Loucy (cell line): ENCODE measurements around the gene TRAF3IP1.

ENCODE experiments used
- H2AFZ ChIP-seq: fragments of 200-600 bp; sonication (generic); 2 replicates; pipeline ENCODE4 v1.6.0; 2016; ENCODE audit warnings: antibody characterized with exemption, mild to moderate bottlenecking, low read length, moderate library complexity
- H3F3A ChIP-seq: fragments of 200-600 bp; 2 replicates; pipeline ENCODE4 v1.6.0; 2016; ENCODE audit warnings: antibody characterized with exemption, low read depth, mild to moderate bottlenecking
- H3K27me3 ChIP-seq: fragments of 200-600 bp; sonication (generic); 2 replicates; pipeline ENCODE4 v1.6.1; 2014; ENCODE audit warnings: low read length, mild to moderate bottlenecking; ENCODE audit not compliant: insufficient read depth, poor library complexity, severe bottlenecking
- H3K36me3 ChIP-seq: fragments of 200-600 bp; sonication (generic); 2 replicates; pipeline ENCODE4 v1.6.1; 2016; ENCODE audit warnings: low read length; ENCODE audit not compliant: insufficient read depth
- H3K4me1 ChIP-seq: fragments of 200-600 bp; sonication (generic); 2 replicates; pipeline ENCODE4 v1.5.1; 2014; ENCODE audit warnings: low read length, mild to moderate bottlenecking; ENCODE audit not compliant: insufficient read depth, poor library complexity, severe bottlenecking
- H3K4me2 ChIP-seq: fragments of 200-600 bp; sonication (generic); 2 replicates; pipeline ENCODE4 v1.6.0; 2014; ENCODE audit warnings: antibody characterized with exemption, low read length, low read depth, mild to moderate bottlenecking; ENCODE audit not compliant: poor library complexity, severe bottlenecking
- H3K4me3 ChIP-seq: fragments of 200-600 bp; sonication (generic); 2 replicates; pipeline ENCODE4 v1.5.1; 2014; ENCODE audit warnings: low read length, mild to moderate bottlenecking, mixed read lengths; ENCODE audit not compliant: poor library complexity, severe bottlenecking
- H3K79me2 ChIP-seq: fragments of 200-600 bp; sonication (generic); 2 replicates; pipeline ENCODE4 v1.6.1; 2014; ENCODE audit warnings: low read length; ENCODE audit not compliant: insufficient read depth
- H3K9ac ChIP-seq: fragments of 200-600 bp; sonication (generic); 2 replicates; pipeline ENCODE4 v1.6.0; 2014; ENCODE audit warnings: mild to moderate bottlenecking, low read depth, low read length, moderate library complexity; ENCODE audit not compliant: poor library complexity, severe bottlenecking
- H3K9me2 ChIP-seq: fragments of 200-600 bp; sonication (generic); replicated peaks from 2 replicates; pipeline ENCODE4 v1.6.1; 2016; ENCODE audit warnings: low read depth, low read length, mixed read lengths
- H3K9me3 ChIP-seq: fragments of 200-600 bp; sonication (generic); 2 replicates; pipeline ENCODE4 v1.6.1; 2014; ENCODE audit warnings: mild to moderate bottlenecking, antibody characterized with exemption, low read length, low read depth; ENCODE audit not compliant: insufficient read depth
- H4K20me1 ChIP-seq: fragments of 200-600 bp; sonication (generic); 2 replicates; pipeline ENCODE4 v1.6.0; 2014; ENCODE audit warnings: antibody characterized with exemption, low read length, mild to moderate bottlenecking; ENCODE audit not compliant: insufficient read depth, poor library complexity, severe bottlenecking
- CTCF ChIP-seq: fragments of 200-600 bp; sonication (generic); conservative IDR thresholded peaks from 2 replicates; pipeline ENCODE4 v1.5.1; 2014; ENCODE audit warnings: mild to moderate bottlenecking, antibody characterized with exemption, low read length
- EZH2phosphoT487 ChIP-seq: fragments of 200-600 bp; IDR thresholded peaks from 2 replicates; pipeline ENCODE4 v1.6.1; 2018; ENCODE audit warnings: antibody characterized with exemption, mild to moderate bottlenecking, moderate library complexity, borderline replicate concordance

The TRAF3IP1 gene

DNA sequence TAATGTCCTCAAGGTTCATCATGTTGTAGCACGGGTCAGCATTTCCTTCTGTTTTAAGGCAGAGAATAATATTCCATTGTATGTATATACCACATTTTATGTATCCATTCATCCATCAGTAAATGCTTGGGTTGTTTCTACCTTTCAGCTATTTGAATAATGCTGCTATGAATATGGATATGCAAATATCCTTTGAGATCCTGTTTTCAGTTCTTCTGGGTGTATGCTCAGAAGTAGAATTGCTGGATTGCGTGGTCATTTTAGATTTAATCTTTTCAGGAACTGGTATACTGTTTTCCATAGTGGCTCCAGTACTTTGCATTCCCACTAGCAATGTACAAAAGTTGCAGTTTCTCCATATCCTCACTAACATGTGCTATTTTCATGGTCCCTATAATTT lies 93.0 kb downstream of the TRAF3IP1 start:
- no peak overlapping the region for H2AFZ ChIP-seq
- no peaks in the 10 kb centered on the region for H3K79me2 ChIP-seq
- no peaks in the 10 kb centered on the region for H3K9me2 ChIP-seq
- H3K4me3 ChIP-seq = no peak overlapping the region
- peaks cover 9% of the 10 kb centered on the region; the same call in 1 of the 2 replicates for H3K9me3 ChIP-seq
- H3K36me3 ChIP-seq = no peaks in the 10 kb centered on the region
- no peaks in the 10 kb centered on the region for H4K20me1 ChIP-seq
- H3K4me1 ChIP-seq = peaks cover 9% of the 10 kb centered on the region
- H3K27me3 ChIP-seq = no peaks in the 10 kb centered on the region
- no peak overlapping the region for H3K4me2 ChIP-seq
- H3F3A ChIP-seq = no peaks in the 10 kb centered on the region
- H3K9ac ChIP-seq = no peak overlapping the region
- TF ChIP-seq CTCF (no peak), EZH2phosphoT487 (no peak)

GRCh38 chr2:238415036-238415764 lies 94.9 kb downstream of the TRAF3IP1 start:
- Histone ChIP-seq H3K79me2 (no peaks in the 10 kb centered on the region), H3K27me3 (no peaks in the 10 kb centered on the region), H3K4me2 (peak overlapping the region; percentile 18), H3F3A (no peaks in the 10 kb centered on the region), H3K9me2 (no peaks in the 10 kb centered on the region), H4K20me1 (no peaks in the 10 kb centered on the region), H3K9me3 (peaks cover 9% of the 10 kb centered on the region; the same call in 1 of the 2 replicates), H3K9ac (no peak overlapping the region), H3K4me3 (no peak overlapping the region), H3K36me3 (no peaks in the 10 kb centered on the region), H2AFZ (no peak overlapping the region), H3K4me1 (peaks cover 9% of the 10 kb centered on the region)
- TF ChIP-seq EZH2phosphoT487 (no peak), CTCF (peak; percentile 20; the same call in 1 of the 2 replicates)

DNA sequence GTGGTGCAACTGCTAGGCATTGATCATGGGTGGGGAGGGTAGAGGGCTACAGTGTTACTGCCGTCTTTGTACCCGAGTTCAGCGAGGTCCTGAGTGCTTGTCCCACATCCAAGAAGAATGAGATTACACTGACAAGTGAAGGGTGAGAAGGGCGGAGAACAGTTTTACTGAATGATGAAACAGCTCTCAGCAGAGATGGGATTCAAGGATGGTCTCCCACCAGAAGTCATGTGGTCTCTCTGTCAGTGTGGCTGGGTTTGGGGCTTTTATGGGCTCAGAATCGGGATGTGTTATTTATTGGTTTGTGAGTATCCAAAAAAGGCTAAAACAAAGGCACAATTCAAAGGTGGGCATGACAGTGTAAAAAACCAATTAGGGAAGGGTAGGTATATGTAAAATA lies 95.6 kb downstream of the TRAF3IP1 start:
- Histone ChIP-seq H3K4me1 (peaks cover 9% of the 10 kb centered on the region), H3K4me2 (no peak overlapping the region), H3K4me3 (no peak overlapping the region), H3K36me3 (no peaks in the 10 kb centered on the region), H4K20me1 (no peaks in the 10 kb centered on the region), H3K9ac (no peak overlapping the region), H3K9me2 (no peaks in the 10 kb centered on the region), H3K9me3 (peaks cover 9% of the 10 kb centered on the region; the same call in 1 of the 2 replicates), H3F3A (no peaks in the 10 kb centered on the region), H3K79me2 (no peaks in the 10 kb centered on the region), H3K27me3 (no peaks in the 10 kb centered on the region), H2AFZ (no peak overlapping the region)
- TF ChIP-seq EZH2phosphoT487 (no peak), CTCF (no peak)
